GM12864 (cell line): Measurements from ENCODE around the gene SLC9A3.

Experiments
- DNase-seq: peaks from one replicate; pipeline ENCODE4 v3.0.0-alpha.2; 2011; ENCODE audit warnings: low read depth
- H3K4me3 ChIP-seq: 2 replicates; pipeline ENCODE4 v1.5.1; 2011; ENCODE audit warnings: mild to moderate bottlenecking, low read depth, low read length, control low read depth
- CTCF ChIP-seq: IDR thresholded peaks from 2 replicates; pipeline ENCODE4 v1.5.1; 2011; ENCODE audit warnings: low read depth, mild to moderate bottlenecking, moderate library complexity, low read length, control low read depth, inconsistent platforms; ENCODE audit errors: missing control alignments

Gene SLC9A3

GRCh38 chr5:524234-524972 is at the start of gene SLC9A3:
TSS of gene SLC9A3 (minus strand) at chr5:524449.
- DNase-seq = no peak
- no peak for TF ChIP-seq CTCF
- no peak within 1 kb of the TSS for H3K4me3 ChIP-seq

GRCh38 chr5:573976-574375 is 49.7 kb upstream of the SLC9A3 start:
- H3K4me3 ChIP-seq = no peak overlapping the region
- no peak for TF ChIP-seq CTCF
- no peak for DNase-seq

GRCh38 chr5:573206-573605 is 49.0 kb upstream of the SLC9A3 start:
- no peak overlapping the region for H3K4me3 ChIP-seq
- TF ChIP-seq CTCF = no peak
- DNase-seq = no peak

- DNase-seq = no peak
- TF ChIP-seq CTCF = no peak
- H3K4me3 ChIP-seq = no peak overlapping the region
These were observed 48.3 kb upstream of the SLC9A3 start for GRCh38 chr5:572398-573019.

GRCh38 chr5:571791-572190 is 47.5 kb upstream of the SLC9A3 start:
- DNase-seq = no peak
- no peak for TF ChIP-seq CTCF

GRCh38 chr5:570886-571285 is 46.6 kb upstream of the SLC9A3 start:
- no peak overlapping the region for H3K4me3 ChIP-seq
- DNase-seq = no peak
- no peak for TF ChIP-seq CTCF

More at GRCh38 chr5:571791-572190, 47.5 kb upstream of the SLC9A3 start:
- H3K4me3 ChIP-seq = no peak overlapping the region

GRCh38 chr5:570446-570845 is 46.2 kb upstream of the SLC9A3 start:
- no peak for DNase-seq
- TF ChIP-seq CTCF = no peak

More at GRCh38 chr5:570446-570845, 46.2 kb upstream of the SLC9A3 start:
- no peak overlapping the region for H3K4me3 ChIP-seq
